ENCODE results near the gene SBF2.
"Not testable (repeated sequence)": the region's sequence is repeated elsewhere in the genome, so short reads cannot be mapped to it uniquely, and the experiment has no call there.

The SBF2 gene

GRCh38 chr11:10139656-10140055, 154.4 kb downstream of the SBF2 start:
- H3K79me2 ChIP-seq (ENCODE audit: low read length), result no peaks in the 10 kb centered on the region
- no peaks in the 10 kb centered on the region for H3K36me3 ChIP-seq (replicated peaks; ENCODE audit: insufficient read depth, low read length)
- H3K9me3 ChIP-seq (replicated peaks; ENCODE audit: insufficient read depth, low read length), result no peaks in the 10 kb centered on the region
- H3K27ac ChIP-seq (ENCODE audit: low read length), result no peak overlapping the region
- H3F3A ChIP-seq (ENCODE audit: insufficient read depth, low read length), result no peaks in the 10 kb centered on the region
- H3K9me2 ChIP-seq (replicated peaks; ENCODE audit: insufficient read depth, low read length), result no peaks in the 10 kb centered on the region
- no peak for DNase-seq
- no peak overlapping the region for H3K9ac ChIP-seq (ENCODE audit: low read length)
- H3K4me3 ChIP-seq (ENCODE audit: low read length), result no peak overlapping the region
- no peaks in the 10 kb centered on the region for H3K27me3 ChIP-seq (replicated peaks; ENCODE audit: insufficient read depth, low read length)
- H3K4me2 ChIP-seq (ENCODE audit: low read depth, low read length), result no peak overlapping the region
- no peaks in the 10 kb centered on the region for H3K4me1 ChIP-seq (ENCODE audit: low read length)
- H4K20me1 ChIP-seq (ENCODE audit: insufficient read depth, low read length), result no peaks in the 10 kb centered on the region
- no peak overlapping the region for H2AFZ ChIP-seq (ENCODE audit: low read length)
- TF ChIP-seq EZH2 (optimal IDR thresholded peaks at IDR 0.05; ENCODE audit: low read depth, low read length), result no peak
- no peak for TF ChIP-seq CTCF (IDR thresholded peaks at IDR 0.05; ENCODE audit: low read length)
- TF ChIP-seq EZH2phosphoT487 (IDR thresholded peaks at IDR 0.05; ENCODE audit: low read length), result no peak

- no peak overlapping the region for H3K4me2 ChIP-seq (ENCODE audit: low read depth, low read length)
Measured at GRCh38 chr11:10139143-10139542, 154.9 kb downstream of the SBF2 start.

GRCh38 chr11:10134975-10135481, 159.0 kb downstream of the SBF2 start:
- no peaks in the 10 kb centered on the region for H3F3A ChIP-seq (ENCODE audit: insufficient read depth, low read length)
- no peak overlapping the region for H3K4me3 ChIP-seq (ENCODE audit: low read length)
- H3K27ac ChIP-seq (ENCODE audit: low read length), result no peak overlapping the region
- H3K79me2 ChIP-seq (ENCODE audit: low read length), result no peaks in the 10 kb centered on the region
- no peak overlapping the region for H3K4me2 ChIP-seq (ENCODE audit: low read depth, low read length)
- no peak for DNase-seq
- no peaks in the 10 kb centered on the region for H4K20me1 ChIP-seq (ENCODE audit: insufficient read depth, low read length)
- H3K4me1 ChIP-seq (ENCODE audit: low read length), result no peaks in the 10 kb centered on the region
- H3K36me3 ChIP-seq (replicated peaks; ENCODE audit: insufficient read depth, low read length), result no peaks in the 10 kb centered on the region
- no peak overlapping the region for H3K9ac ChIP-seq (ENCODE audit: low read length)
- no peaks in the 10 kb centered on the region for H3K9me2 ChIP-seq (replicated peaks; ENCODE audit: insufficient read depth, low read length)
- no peaks in the 10 kb centered on the region for H3K9me3 ChIP-seq (replicated peaks; ENCODE audit: insufficient read depth, low read length)
- H3K27me3 ChIP-seq (replicated peaks; ENCODE audit: insufficient read depth, low read length), result no peaks in the 10 kb centered on the region
- no peak overlapping the region for H2AFZ ChIP-seq (ENCODE audit: low read length)
- no peak for TF ChIP-seq EZH2phosphoT487 (IDR thresholded peaks at IDR 0.05; ENCODE audit: low read length)

More at GRCh38 chr11:10139143-10139542, 154.9 kb downstream of the SBF2 start:
- no peaks in the 10 kb centered on the region for H3K36me3 ChIP-seq (replicated peaks; ENCODE audit: insufficient read depth, low read length)
- H3F3A ChIP-seq (ENCODE audit: insufficient read depth, low read length), result no peaks in the 10 kb centered on the region
- no peaks in the 10 kb centered on the region for H3K9me2 ChIP-seq (replicated peaks; ENCODE audit: insufficient read depth, low read length)
- no peak for DNase-seq
- H3K4me1 ChIP-seq (ENCODE audit: low read length), result no peaks in the 10 kb centered on the region
- H3K27me3 ChIP-seq (replicated peaks; ENCODE audit: insufficient read depth, low read length), result no peaks in the 10 kb centered on the region
- H3K9ac ChIP-seq (ENCODE audit: low read length), result no peak overlapping the region
- no peak overlapping the region for H3K4me3 ChIP-seq (ENCODE audit: low read length)
- no peak overlapping the region for H2AFZ ChIP-seq (ENCODE audit: low read length)
- H3K9me3 ChIP-seq (replicated peaks; ENCODE audit: insufficient read depth, low read length), result no peaks in the 10 kb centered on the region
- no peaks in the 10 kb centered on the region for H3K79me2 ChIP-seq (ENCODE audit: low read length)
- TF ChIP-seq EZH2phosphoT487 (IDR thresholded peaks at IDR 0.05; ENCODE audit: low read length), result no peak
- TF ChIP-seq CTCF (IDR thresholded peaks at IDR 0.05; ENCODE audit: low read length), result no peak
- no peak for TF ChIP-seq EZH2 (optimal IDR thresholded peaks at IDR 0.05; ENCODE audit: low read depth, low read length)
- no peaks in the 10 kb centered on the region for H4K20me1 ChIP-seq (ENCODE audit: insufficient read depth, low read length)
- H3K27ac ChIP-seq (ENCODE audit: low read length), result no peak overlapping the region

- not testable (repeated sequence) for DNase-seq; H3K4me2 ChIP-seq (ENCODE audit: low read depth, low read length); H3K9ac ChIP-seq (ENCODE audit: low read length); H3K9me2 ChIP-seq (replicated peaks; ENCODE audit: insufficient read depth, low read length); H3K27ac ChIP-seq (ENCODE audit: low read length); H3K9me3 ChIP-seq (replicated peaks; ENCODE audit: insufficient read depth, low read length); H3K36me3 ChIP-seq (replicated peaks; ENCODE audit: insufficient read depth, low read length); H2AFZ ChIP-seq (ENCODE audit: low read length); H3K79me2 ChIP-seq (ENCODE audit: low read length); H3K4me3 ChIP-seq (ENCODE audit: low read length); H3K4me1 ChIP-seq (ENCODE audit: low read length); H3K27me3 ChIP-seq (replicated peaks; ENCODE audit: insufficient read depth, low read length); H4K20me1 ChIP-seq (ENCODE audit: insufficient read depth, low read length); H3F3A ChIP-seq (ENCODE audit: insufficient read depth, low read length)
Measured at GRCh38 chr11:10134226-10134625, 159.8 kb downstream of the SBF2 start.

- H3K4me1 ChIP-seq (ENCODE audit: low read length); H3K9me3 ChIP-seq (replicated peaks; ENCODE audit: insufficient read depth, low read length); H3K4me3 ChIP-seq (ENCODE audit: low read length); DNase-seq; H3K27ac ChIP-seq (ENCODE audit: low read length); H3K9ac ChIP-seq (ENCODE audit: low read length); H3K9me2 ChIP-seq (replicated peaks; ENCODE audit: insufficient read depth, low read length); H4K20me1 ChIP-seq (ENCODE audit: insufficient read depth, low read length); H3K4me2 ChIP-seq (ENCODE audit: low read depth, low read length); H3F3A ChIP-seq (ENCODE audit: insufficient read depth, low read length); H3K79me2 ChIP-seq (ENCODE audit: low read length); H3K36me3 ChIP-seq (replicated peaks; ENCODE audit: insufficient read depth, low read length); H2AFZ ChIP-seq (ENCODE audit: low read length); H3K27me3 ChIP-seq (replicated peaks; ENCODE audit: insufficient read depth, low read length): not testable (repeated sequence)
Measured at GRCh38 chr11:10133251-10133650, 160.8 kb downstream of the SBF2 start.
